Muscle of leg (tissue), 11 donors: ENCODE measurements around the gene TLR9. TPM values are rescaled to one million over a fixed set of nuclear protein-coding genes. Genes with fewer than 3 reads are reported as not detected.
"Not testable (repeated sequence)": the region's sequence is repeated elsewhere in the genome, so short reads cannot be mapped to it uniquely, and the experiment has no call there.

ENCODE experiments used
- DNase-seq: peaks from one replicate; pipeline ENCODE4 v3.0.0; 2013
- H3K27ac ChIP-seq: one replicate; pipeline ENCODE4 v1.5.1; 2013; ENCODE audit warnings: mild to moderate bottlenecking, low read length, control low read depth
- H3K27me3 ChIP-seq: one replicate; pipeline ENCODE4 v1.6.1; 2013; ENCODE audit warnings: low read length; ENCODE audit not compliant: control insufficient read depth, insufficient read depth
- H3K36me3 ChIP-seq: one replicate; pipeline ENCODE4 v1.6.1; 2013; ENCODE audit warnings: low read length; ENCODE audit not compliant: control insufficient read depth, insufficient read depth
- H3K4me1 ChIP-seq: one replicate; pipeline ENCODE4 v1.6.1; 2013; ENCODE audit warnings: low read length; ENCODE audit not compliant: control insufficient read depth, insufficient read depth
- H3K4me3 ChIP-seq: one replicate; pipeline ENCODE4 v1.5.1; 2013; ENCODE audit warnings: low read length, control low read depth
- H3K9me3 ChIP-seq: replicated peaks from 2 replicates; pipeline ENCODE4 v1.6.1; 2013; ENCODE audit warnings: low read depth, low read length; ENCODE audit not compliant: control insufficient read depth
- WGBS: methylation state at CpG from one replicate; pipeline ENCODE4 v1.1.5; 2013; ENCODE audit warnings: missing lambda C conversion rate; ENCODE audit not compliant: insufficient coverage; 5-methylcytosine and 5-hydroxymethylcytosine counted together
- polyA plus RNA-seq, 8 donors: library from polyadenylated mRNA; unstranded; fragments of 120-200 nt; gene quantifications; one replicate each; pipeline versions ENCODE4 v1.2.1 to v1.2.3, GENCODE V29; 2013; ENCODE audit warnings: inconsistent platforms in 1 of 8, low replicate concordance in 1 of 8; ENCODE audit not compliant: insufficient read length in 8 of 8, insufficient read depth in 1 of 8
- total RNA-seq: library from RNA; stranded (reverse); fragments of 120-200 nt; gene quantifications from one replicate; pipeline ENCODE4 v1.2.4, GENCODE V29; 2013

TLR9 gene
- total and polyA plus RNA-seq, 9 donors = 0.09 to 0.21 (median 0.15) TPM; not detected in 1

DNA sequence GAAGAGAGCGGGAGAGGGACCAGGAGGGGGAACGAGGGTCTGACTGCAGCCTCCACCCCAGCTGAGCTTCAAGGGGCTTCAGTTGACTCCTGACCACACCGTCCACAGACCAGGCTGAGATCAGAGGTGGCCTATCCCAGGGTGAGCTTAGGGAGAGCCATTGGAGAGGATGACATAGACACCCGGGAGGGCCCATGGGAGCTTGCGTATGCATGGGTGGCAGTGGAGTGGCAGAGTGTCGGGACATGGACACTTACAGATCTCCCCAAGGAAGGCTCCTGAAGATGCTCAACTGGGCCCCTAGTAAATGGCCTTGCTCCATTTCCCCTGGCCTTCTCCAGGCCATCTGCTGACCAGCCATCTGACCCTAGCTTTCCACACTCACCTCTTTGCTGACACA, 40.1 kb downstream of the TLR9 start:
- Histone ChIP-seq H3K36me3 (no peaks in the 10 kb centered on the region), H3K4me3 (no peak overlapping the region), H3K27me3 (no peaks in the 10 kb centered on the region), H3K9me3 (no peaks in the 10 kb centered on the region), H3K27ac (no peak overlapping the region), H3K4me1 (peaks cover 9% of the 10 kb centered on the region)
- no peak for DNase-seq
- 91% methylated on average over 6 of the region's 6 CpGs for WGBS

DNA sequence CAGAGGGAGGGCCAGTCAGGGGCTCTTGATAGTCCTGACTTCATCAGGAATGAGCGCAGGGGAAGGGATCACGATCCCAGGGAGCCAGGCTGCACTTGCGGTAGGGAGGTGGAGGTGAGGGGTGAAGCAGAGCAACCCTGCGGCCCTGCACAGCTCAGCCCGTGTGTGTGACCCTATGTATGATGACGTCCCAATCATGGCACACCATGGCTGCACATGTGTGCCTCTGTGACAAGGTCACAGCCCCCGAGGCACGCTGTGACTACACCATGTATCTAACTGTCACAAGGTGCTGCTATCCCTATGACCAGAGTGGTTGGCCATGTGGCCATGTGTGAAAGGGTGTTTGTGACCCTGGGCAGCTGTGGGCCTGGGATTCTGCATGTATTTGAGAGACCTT, 40.8 kb downstream of the TLR9 start:
- Histone ChIP-seq H3K36me3 (no peaks in the 10 kb centered on the region), H3K4me1 (peaks cover 3% of the 10 kb centered on the region), H3K9me3 (no peaks in the 10 kb centered on the region), H3K4me3 (no peak overlapping the region), H3K27me3 (no peaks in the 10 kb centered on the region), H3K27ac (no peak overlapping the region)
- WGBS = 88% methylated on average over 5 of the region's 8 CpGs
- DNase-seq = no peak

DNA sequence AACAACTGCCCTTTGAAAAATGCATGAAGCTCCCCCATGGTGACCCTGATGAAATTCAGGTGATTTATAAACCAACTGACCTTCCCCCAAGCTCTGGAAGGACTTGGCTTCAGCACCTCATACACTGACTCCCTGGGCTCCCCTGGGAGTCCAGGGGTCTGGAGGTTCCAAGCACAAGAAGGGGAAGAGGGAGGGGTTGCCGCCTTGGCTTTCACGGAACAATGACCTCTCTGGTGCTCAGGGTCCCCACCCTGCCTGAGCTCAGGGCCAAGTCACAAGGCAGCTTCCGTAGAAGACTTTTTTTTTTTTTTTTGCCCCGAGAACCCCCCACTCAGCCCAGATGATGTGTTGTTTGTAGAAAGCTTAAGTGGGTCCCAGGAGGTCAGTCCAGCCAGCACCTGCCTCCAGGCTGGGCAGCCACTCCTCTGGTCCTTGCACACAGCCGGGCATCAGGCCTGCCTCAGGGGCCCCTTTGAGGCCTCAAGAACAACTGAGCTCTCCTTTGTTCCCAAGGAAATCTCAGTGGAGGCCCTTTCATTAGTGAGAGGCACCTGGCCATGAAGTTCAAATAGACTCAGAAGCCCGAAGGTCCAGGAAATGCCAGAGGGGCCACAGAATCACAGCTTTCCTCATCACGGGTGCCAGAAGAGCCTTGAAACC, 41.5 kb downstream of the TLR9 start:
- Histone ChIP-seq H3K4me1 (peaks cover 2% of the 10 kb centered on the region), H3K9me3 (no peaks in the 10 kb centered on the region), H3K27ac (no peak overlapping the region), H3K36me3 (no peaks in the 10 kb centered on the region), H3K4me3 (no peak overlapping the region), H3K27me3 (no peaks in the 10 kb centered on the region)
- DNase-seq = no peak
- 33% methylated on average over 1 of the region's 7 CpGs for WGBS

GRCh38 chr3:52182691-52183090, 42.8 kb downstream of the TLR9 start:
- Histone ChIP-seq H3K4me1 (peaks cover 2% of the 10 kb centered on the region), H3K9me3 (no peaks in the 10 kb centered on the region), H3K36me3 (no peaks in the 10 kb centered on the region), H3K27ac (no peak overlapping the region), H3K27me3 (no peaks in the 10 kb centered on the region), H3K4me3 (no peak overlapping the region)
- DNase-seq = no peak
- WGBS = 95% methylated on average over 3 of the region's 4 CpGs

GRCh38 chr3:52182196-52182595, 43.2 kb downstream of the TLR9 start:
- no peak for DNase-seq
- peaks cover 2% of the 10 kb centered on the region for H3K4me1 ChIP-seq
- 61% methylated on average over 3 of the region's 5 CpGs for WGBS
- H3K36me3 ChIP-seq = no peaks in the 10 kb centered on the region
- H3K4me3 ChIP-seq = no peak overlapping the region
- H3K27ac ChIP-seq = no peak overlapping the region
- no peaks in the 10 kb centered on the region for H3K9me3 ChIP-seq
- no peaks in the 10 kb centered on the region for H3K27me3 ChIP-seq

- no peak overlapping the region for H3K4me3 ChIP-seq
- H3K36me3 ChIP-seq = no peaks in the 10 kb centered on the region
- H3K27ac ChIP-seq = no peak overlapping the region
- WGBS = 46% methylated on average over 4 of the region's 4 CpGs
- H3K9me3 ChIP-seq = no peaks in the 10 kb centered on the region
- no peaks in the 10 kb centered on the region for H3K27me3 ChIP-seq
- H3K4me1 ChIP-seq = peaks cover 2% of the 10 kb centered on the region
- no peak for DNase-seq
Observed at GRCh38 chr3:52181543-52181942, 43.9 kb downstream of the TLR9 start.

GRCh38 chr3:52178537-52178936, 46.9 kb downstream of the TLR9 start:
- Histone ChIP-seq H3K36me3 (no peaks in the 10 kb centered on the region), H3K4me3 (no peak overlapping the region), H3K27me3 (no peaks in the 10 kb centered on the region), H3K27ac (no peak overlapping the region), H3K4me1 (no peaks in the 10 kb centered on the region), H3K9me3 (no peaks in the 10 kb centered on the region)
- DNase-seq = no peak
- 70% methylated on average over 1 of the region's 1 CpG for WGBS

GRCh38 chr3:52178126-52178525, 47.3 kb downstream of the TLR9 start:
- H3K4me3 ChIP-seq, H3K9me3 ChIP-seq, H3K36me3 ChIP-seq, H3K4me1 ChIP-seq, H3K27me3 ChIP-seq, DNase-seq, H3K27ac ChIP-seq: not testable (repeated sequence)
- WGBS = 83% methylated on average over 4 of the region's 4 CpGs

DNA sequence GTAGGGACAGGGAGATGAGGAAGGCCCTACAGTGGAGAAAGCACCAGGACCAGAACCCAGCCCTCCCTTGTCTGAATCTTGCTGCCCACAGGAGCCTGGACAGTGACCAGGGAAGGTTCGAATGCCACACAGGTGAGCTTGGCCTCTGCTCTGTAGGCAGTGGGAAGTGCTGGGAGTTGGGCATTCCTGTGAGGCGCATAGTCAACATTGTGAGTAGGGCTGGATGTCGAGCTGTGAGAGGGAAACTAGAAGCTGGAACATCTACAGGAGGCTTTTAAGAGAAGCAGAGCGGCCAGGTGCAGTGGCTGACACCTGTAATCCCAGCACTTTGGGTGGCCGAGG, 47.8 kb downstream of the TLR9 start:
- no peak for DNase-seq
- Histone ChIP-seq H3K27me3 (no peaks in the 10 kb centered on the region), H3K27ac (no peak overlapping the region), H3K4me1 (no peaks in the 10 kb centered on the region), H3K36me3 (no peaks in the 10 kb centered on the region), H3K4me3 (no peak overlapping the region), H3K9me3 (no peaks in the 10 kb centered on the region)
- 70% methylated on average over 4 of the region's 5 CpGs for WGBS

GRCh38 chr3:52176951-52177700, 48.3 kb downstream of the TLR9 start:
- Histone ChIP-seq H3K4me1 (no peaks in the 10 kb centered on the region), H3K27ac (no peak overlapping the region)
- DNase-seq = no peak

More at GRCh38 chr3:52176951-52177700, 48.3 kb downstream of the TLR9 start:
- Histone ChIP-seq H3K27me3 (no peaks in the 10 kb centered on the region), H3K9me3 (no peaks in the 10 kb centered on the region), H3K4me3 (no peak overlapping the region), H3K36me3 (no peaks in the 10 kb centered on the region)
- 76% methylated on average over 12 of the region's 15 CpGs for WGBS
